Activated CD8-positive, alpha-beta T cell treated with anti-CD3 and anti-CD28 coated beads, Interleukin-2, amount 10 ng/mL, durations not matched to agents 7 days and 5 days (primary cell): ENCODE measurements around the gene NCOA3. TPM values are rescaled to one million over a fixed set of nuclear protein-coding genes. Genes with fewer than 3 reads are reported as not detected.
"Not testable (repeated sequence)": the region's sequence is repeated elsewhere in the genome, so short reads cannot be mapped to it uniquely, and the experiment has no call there.

Experiments used
- ATAC-seq: fragments of 150-1000 bp; cut with Tn5 transposase; one replicate; pipeline ENCODE4 v1.10.0; 2021; ENCODE audit warnings: moderate library complexity
- CTCF ChIA-PET: fragments of 350-600 bp; sonication (Branson Sonifier 250); formaldehyde crosslinking; loops from one replicate; lab custom pipeline; 2021; ENCODE audit warnings: antibody characterized with exemption; lab: Charles Lee
- POLR2A ChIA-PET: fragments of 350-600 bp; sonication (Branson Sonifier 250); formaldehyde crosslinking; loops from one replicate; lab custom pipeline; 2021; ENCODE audit warnings: antibody characterized with exemption; lab: Charles Lee
- DNase-seq: peaks from one replicate; pipeline ENCODE4 v3.0.0-alpha.2; 2020
- H3K27ac Mint-ChIP-seq: one replicate; pipeline ENCODE4 v1.8.0; 2021; ENCODE audit warnings: mild to moderate bottlenecking, mixed read lengths
- H3K27me3 Mint-ChIP-seq: one replicate; pipeline ENCODE4 v1.8.0; 2021; ENCODE audit warnings: low read depth, mixed read lengths
- H3K36me3 Mint-ChIP-seq: one replicate; pipeline ENCODE4 v1.8.0; 2021; ENCODE audit warnings: low read depth, mixed read lengths
- H3K4me1 Mint-ChIP-seq: one replicate; pipeline ENCODE4 v1.8.0; 2021; ENCODE audit warnings: low read depth, mixed read lengths
- H3K4me3 Mint-ChIP-seq: one replicate; pipeline ENCODE4 v1.8.0; 2021; ENCODE audit warnings: mild to moderate bottlenecking, mixed read lengths
- H3K9me3 Mint-ChIP-seq: one replicate; pipeline ENCODE4 v1.8.0; 2022; ENCODE audit warnings: mixed read lengths; ENCODE audit not compliant: insufficient read depth
- total RNA-seq, 2 experiments: library from RNA; stranded (reverse); gene quantifications; one replicate each; pipeline ENCODE4 v1.2.3, GENCODE V29; 2021

Gene NCOA3
- total RNA-seq, 2 experiments from 2014 or later: 57.4 to 60.1 TPM

DNA sequence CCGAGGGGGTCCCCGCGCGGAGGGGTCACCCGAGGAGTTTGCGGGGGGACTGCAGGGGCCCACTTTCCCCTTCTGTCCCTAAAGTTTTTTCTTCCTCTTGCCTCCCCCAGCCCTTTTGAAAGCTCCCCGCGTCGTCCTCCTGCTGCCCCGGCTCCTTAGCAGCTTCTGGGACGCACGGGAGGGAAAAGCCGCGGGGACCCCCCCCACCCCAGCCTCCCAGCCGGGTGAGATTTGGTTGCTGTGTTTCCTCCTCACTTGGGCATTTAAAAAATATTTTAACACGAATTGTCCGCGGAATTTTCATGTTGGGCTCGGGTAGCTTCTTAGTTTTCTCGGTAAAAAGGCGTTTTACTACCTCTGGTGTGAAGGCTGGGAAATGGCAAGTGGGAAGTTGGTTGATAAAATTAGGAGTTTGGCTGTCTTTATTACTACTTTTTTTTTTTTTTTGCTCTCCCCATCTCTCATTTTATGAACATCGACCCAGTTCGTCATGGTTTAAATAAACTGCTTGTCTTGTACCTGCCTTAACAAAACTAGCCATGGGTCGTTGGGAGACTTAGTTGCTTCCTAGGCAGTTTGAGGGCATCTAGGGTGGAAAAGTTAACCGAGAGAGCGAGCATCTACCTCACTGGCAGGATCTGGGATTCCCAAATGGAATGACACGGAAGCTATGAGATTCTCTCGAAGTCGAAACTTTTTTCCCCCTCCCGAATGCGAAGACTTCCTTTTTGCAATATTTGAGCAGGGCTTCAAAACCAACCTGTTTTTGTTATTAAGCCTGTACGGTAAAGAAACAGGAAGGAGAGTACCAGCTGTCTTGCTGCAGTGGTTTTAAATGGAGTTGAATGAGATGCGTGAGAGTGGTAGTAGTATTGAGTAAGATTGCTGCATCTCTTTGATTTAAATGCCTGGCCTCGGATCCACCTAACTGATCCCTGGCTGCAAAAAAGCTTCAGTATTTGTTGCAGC lies 868 bp downstream of the NCOA3 start:
- ATAC-seq (peak; percentile 40), DNase-seq (peak; percentile 58)
- peaks cover 52% of the 10 kb centered on the region for H3K4me1 Mint-ChIP-seq
- no peaks in the 10 kb centered on the region for H3K9me3 Mint-ChIP-seq
- peak overlapping the region; percentile 96 for H3K4me3 Mint-ChIP-seq
- POLR2A ChIA-PET: interaction anchor here (0.5 to 3.9 kb wide), 23 partner anchors 9 to 146 kb away, joined by 3 to 81 read pairs (median 4); partner anchors contain the start of gene ZMYND8
- H3K27me3 Mint-ChIP-seq: no peaks in the 10 kb centered on the region
- peak overlapping the region; percentile 96 for H3K27ac Mint-ChIP-seq
- CTCF ChIA-PET: interaction anchor here (0.7 to 4.0 kb wide), 18 partner anchors 9 to 300 kb away, joined by 3 to 33 read pairs (median 5); partner anchors contain the start of gene ZMYND8
- peaks cover 24% of the 10 kb centered on the region for H3K36me3 Mint-ChIP-seq

DNA sequence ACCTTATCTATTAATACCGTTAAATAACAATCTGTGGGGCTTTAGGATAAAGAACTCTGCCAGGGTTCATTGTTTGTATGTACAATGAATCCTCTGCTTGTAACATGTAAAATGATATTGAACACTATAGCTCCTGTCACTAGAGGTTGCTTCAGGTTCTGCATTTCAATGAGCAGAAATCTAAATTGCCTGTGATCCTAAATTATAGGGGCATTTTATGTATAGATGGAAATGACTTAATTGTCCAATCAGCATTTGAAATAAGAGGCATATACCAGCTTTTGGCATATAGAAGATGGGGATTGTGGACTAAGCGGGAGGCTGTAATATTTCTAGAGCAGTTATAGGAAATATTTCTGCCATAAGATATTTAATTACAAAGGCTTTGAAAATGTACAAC lies 2.0 kb downstream of the NCOA3 start:
- no peak for ATAC-seq
- peaks cover 59% of the 10 kb centered on the region for H3K4me1 Mint-ChIP-seq
- POLR2A ChIA-PET: interaction anchor here (0.8 to 3.9 kb wide), 5 partner anchors 16 to 147 kb away, joined by 3 to 81 read pairs (median 4); partner anchors contain the start of gene ZMYND8
- H3K4me3 Mint-ChIP-seq: peak overlapping the region; percentile 96
- H3K27ac Mint-ChIP-seq: peak overlapping the region; percentile 87
- H3K36me3 Mint-ChIP-seq: peaks cover 25% of the 10 kb centered on the region
- no peak for DNase-seq
- no peaks in the 10 kb centered on the region for H3K9me3 Mint-ChIP-seq
- no peaks in the 10 kb centered on the region for H3K27me3 Mint-ChIP-seq
- CTCF ChIA-PET: interaction anchor here (0.5 to 4.0 kb wide), 16 partner anchors 10 to 301 kb away, joined by 3 to 33 read pairs (median 4); no protein-coding TSS in a partner anchor

DNA sequence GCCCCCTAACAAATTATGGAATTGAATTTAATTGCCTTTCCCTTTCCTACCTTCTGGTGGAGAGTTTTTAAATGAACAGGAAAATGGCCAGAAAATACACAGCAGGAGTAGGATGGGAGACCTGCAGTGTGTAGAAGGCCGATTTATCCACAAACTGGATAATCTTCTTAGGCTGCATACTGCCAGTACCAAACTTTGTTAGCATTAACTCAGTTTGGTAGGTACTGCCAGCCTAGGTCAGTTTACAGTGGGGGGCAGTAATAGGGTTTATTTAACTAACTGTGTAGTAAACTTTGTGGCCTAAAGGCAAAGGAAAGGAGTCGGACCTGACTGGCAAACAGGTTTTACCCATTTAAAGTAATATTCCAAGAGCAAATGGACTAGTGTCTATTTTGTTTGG lies 4.6 kb downstream of the NCOA3 start:
- H3K36me3 Mint-ChIP-seq: peaks cover 41% of the 10 kb centered on the region
- H3K9me3 Mint-ChIP-seq: no peaks in the 10 kb centered on the region
- no peak overlapping the region for H3K4me3 Mint-ChIP-seq

DNA sequence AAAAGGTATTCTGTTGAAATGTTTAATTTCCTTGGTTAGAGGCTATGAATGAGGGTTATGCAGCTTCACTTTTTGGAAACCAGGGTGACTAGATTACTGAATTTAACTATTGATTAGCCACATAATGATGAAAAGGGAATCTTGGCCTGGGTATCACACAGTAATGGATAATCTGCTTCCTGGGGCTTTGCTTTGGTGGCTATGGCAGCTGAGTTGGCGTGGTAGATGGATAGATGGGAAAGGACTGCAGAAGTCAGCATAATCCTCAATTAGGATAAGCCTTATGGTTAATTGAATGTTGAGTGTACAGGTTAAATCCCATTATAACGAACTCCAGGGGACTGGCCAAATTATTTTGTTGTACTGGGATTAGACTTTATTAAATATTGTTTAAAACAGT lies 5.2 kb downstream of the NCOA3 start:
- POLR2A ChIA-PET: no interaction called here
- Mint-ChIP-seq H3K27ac (peak overlapping the region; percentile 14), H3K4me3 (no peak overlapping the region), H3K4me1 (peaks cover 66% of the 10 kb centered on the region), H3K9me3 (no peaks in the 10 kb centered on the region), H3K27me3 (no peaks in the 10 kb centered on the region), H3K36me3 (peaks cover 43% of the 10 kb centered on the region)
- no peak for DNase-seq
- CTCF ChIA-PET: interaction anchor here (1.2 to 2.9 kb wide), 6 partner anchors 20 to 123 kb away, joined by 3 to 20 read pairs (median 4); no protein-coding TSS in a partner anchor
- no peak for ATAC-seq

More for the DNA sequence above, 4.6 kb downstream of the NCOA3 start:
- ATAC-seq: no peak
- Mint-ChIP-seq H3K27me3 (no peaks in the 10 kb centered on the region), H3K4me1 (peaks cover 65% of the 10 kb centered on the region), H3K27ac (peak overlapping the region; percentile 57)
- DNase-seq: no peak
- ChIA-PET CTCF (interaction anchor here (1.2 to 2.0 kb wide), 4 partner anchors 19 to 114 kb away, joined by 3 to 5 read pairs (median 4); no protein-coding TSS in a partner anchor), POLR2A (no interaction called here)

DNA sequence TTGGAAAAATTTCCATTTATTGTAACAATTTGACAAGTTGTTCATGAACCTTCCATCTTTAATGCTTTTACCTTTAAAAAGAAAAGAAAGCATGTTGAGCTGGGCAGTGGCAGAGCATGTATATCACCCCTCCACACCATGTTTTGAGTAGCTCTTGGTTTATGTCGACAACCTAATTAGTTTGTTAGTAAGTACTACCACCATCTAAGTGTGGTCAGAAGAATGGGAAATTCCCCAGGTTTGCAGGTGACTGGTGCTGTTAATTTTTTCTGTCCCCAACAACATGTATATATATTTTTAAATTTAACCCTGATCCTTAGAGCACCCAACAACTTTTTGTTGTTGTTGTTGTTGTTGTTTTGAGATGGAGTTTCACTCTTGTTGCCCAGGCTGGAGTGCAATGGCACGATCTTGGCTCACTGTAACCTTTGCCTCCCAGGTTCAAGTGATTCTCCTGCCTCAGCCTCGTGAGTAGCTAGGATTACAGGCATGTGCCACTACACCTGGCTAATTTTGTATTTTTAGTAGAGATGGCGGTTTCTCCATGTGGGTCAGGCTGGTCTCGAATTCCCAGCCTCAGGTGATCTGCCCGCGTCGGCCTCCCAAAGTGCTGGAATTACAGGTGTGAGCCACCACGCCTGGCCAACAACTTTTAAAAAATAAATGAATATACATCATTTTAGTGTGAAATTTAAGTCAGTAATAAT lies 5.7 kb downstream of the NCOA3 start:
- CTCF ChIA-PET: interaction anchor here (0.8 to 2.9 kb wide), 6 partner anchors 20 to 123 kb away, joined by 3 to 20 read pairs (median 4); no protein-coding TSS in a partner anchor
- Mint-ChIP-seq H3K4me1 (peaks cover 68% of the 10 kb centered on the region), H3K27ac (peak overlapping the region; percentile 72), H3K36me3 (peaks cover 42% of the 10 kb centered on the region)
- not testable (repeated sequence) for H3K4me3 Mint-ChIP-seq, DNase-seq, H3K27me3 Mint-ChIP-seq, H3K9me3 Mint-ChIP-seq
- peak; percentile 37 for ATAC-seq
- POLR2A ChIA-PET: interaction anchor here (1.3 kb wide), 1 partner anchor 19 kb away, joined by 3 read pairs; no protein-coding TSS in a partner anchor

DNA sequence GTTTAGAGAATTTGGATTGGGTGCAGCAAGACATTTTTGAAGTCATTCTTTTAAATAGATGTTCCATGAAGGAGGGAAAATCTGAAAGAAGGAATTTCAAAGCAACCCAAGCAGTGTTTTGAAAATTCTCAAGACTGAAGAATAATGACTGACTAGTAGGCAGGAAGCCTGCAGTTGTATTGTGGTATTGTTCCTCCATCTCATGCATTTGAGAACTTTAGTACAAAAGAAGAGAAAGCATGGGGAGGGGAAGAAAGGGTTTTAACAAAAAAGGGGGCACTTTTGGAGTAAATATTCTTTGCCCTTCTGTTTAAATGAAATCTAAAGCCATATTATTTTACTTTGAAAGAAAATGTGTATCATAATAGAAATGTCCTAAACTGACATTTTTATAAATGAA lies 6.6 kb downstream of the NCOA3 start:
- H3K36me3 Mint-ChIP-seq: peaks cover 41% of the 10 kb centered on the region
- H3K27me3 Mint-ChIP-seq: no peaks in the 10 kb centered on the region
- ChIA-PET CTCF (interaction anchor here (0.8 to 2.9 kb wide), 9 partner anchors 11 to 312 kb away, joined by 3 to 20 read pairs (median 3); no protein-coding TSS in a partner anchor), POLR2A (interaction anchor here (1.2 to 1.5 kb wide), 3 partner anchors 20 to 21 kb away, joined by 3 to 5 read pairs (median 3); no protein-coding TSS in a partner anchor)
- DNase-seq (no peak), ATAC-seq (peak; percentile 50)
- peaks cover 69% of the 10 kb centered on the region for H3K4me1 Mint-ChIP-seq
- H3K4me3 Mint-ChIP-seq: peak overlapping the region; percentile 62
- no peaks in the 10 kb centered on the region for H3K9me3 Mint-ChIP-seq
- H3K27ac Mint-ChIP-seq: peak overlapping the region; percentile 83

DNA sequence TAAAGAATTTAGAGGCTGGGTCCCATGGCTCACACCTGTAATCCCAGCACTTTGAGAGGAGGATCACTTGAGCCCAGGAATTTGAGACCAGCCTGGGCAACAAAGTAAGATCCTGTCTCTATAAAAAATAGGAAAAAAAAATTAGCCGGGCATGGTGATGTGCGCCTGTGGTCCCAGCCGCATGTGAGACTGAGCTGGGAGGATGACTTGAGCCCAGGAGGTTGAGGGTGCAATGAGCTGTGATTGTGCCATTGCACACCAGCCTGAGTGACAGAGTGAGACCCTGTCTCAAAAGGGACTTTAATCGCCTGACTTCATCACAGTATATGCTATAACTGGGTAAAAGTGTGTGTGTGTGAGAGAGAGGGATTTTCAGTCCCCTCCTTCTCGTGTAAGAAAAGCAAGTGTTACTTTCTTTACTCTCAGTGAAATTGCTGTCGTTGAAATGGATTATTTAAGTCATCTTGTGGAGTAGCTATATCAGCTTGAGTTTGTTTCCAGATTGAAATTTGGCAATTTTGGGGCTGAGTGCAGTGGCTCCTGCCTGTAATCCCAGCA lies 7.5 kb downstream of the NCOA3 start:
- Mint-ChIP-seq H3K4me3 (peak overlapping the region; percentile 62), H3K27me3 (no peaks in the 10 kb centered on the region), H3K9me3 (no peaks in the 10 kb centered on the region), H3K27ac (peak overlapping the region; percentile 83), H3K36me3 (peaks cover 40% of the 10 kb centered on the region), H3K4me1 (peaks cover 66% of the 10 kb centered on the region)
- ChIA-PET CTCF (interaction anchor here (0.6 to 2.9 kb wide), 10 partner anchors 12 to 313 kb away, joined by 3 to 20 read pairs (median 4); no protein-coding TSS in a partner anchor), POLR2A (interaction anchor here (0.6 to 1.5 kb wide), 4 partner anchors 19 to 236 kb away, joined by 3 to 5 read pairs (median 4); no protein-coding TSS in a partner anchor)
- ATAC-seq (peak; percentile 32), DNase-seq (no peak)

DNA sequence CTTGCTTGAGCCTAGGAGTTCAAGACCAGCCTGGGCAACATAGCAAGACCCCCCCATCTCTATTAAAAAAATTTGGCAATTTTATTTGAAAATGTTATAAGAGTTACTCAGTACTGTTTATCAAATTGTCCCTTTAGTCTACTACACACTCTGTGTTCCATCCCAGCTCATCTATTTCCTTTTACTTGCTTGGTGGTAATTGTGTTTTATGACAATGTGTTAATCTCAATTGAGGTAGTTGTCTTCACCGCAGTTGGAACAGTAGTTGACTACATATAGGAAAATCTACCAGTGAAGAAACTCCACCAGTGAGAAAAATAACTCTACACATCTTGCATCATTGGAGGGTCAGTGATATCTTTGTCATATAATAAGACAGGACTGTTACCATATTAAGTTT lies 8.0 kb downstream of the NCOA3 start:
- no peaks in the 10 kb centered on the region for H3K27me3 Mint-ChIP-seq
- POLR2A ChIA-PET: interaction anchor here (0.6 to 0.7 kb wide), 2 partner anchors 126 to 236 kb away, joined by 3 to 4 read pairs; no protein-coding TSS in a partner anchor
- peak overlapping the region; percentile 62 for H3K27ac Mint-ChIP-seq
- no peak overlapping the region for H3K4me3 Mint-ChIP-seq
- peaks cover 63% of the 10 kb centered on the region for H3K4me1 Mint-ChIP-seq
- CTCF ChIA-PET: interaction anchor here (0.7 to 2.9 kb wide), 8 partner anchors 12 to 126 kb away, joined by 3 to 20 read pairs (median 4); no protein-coding TSS in a partner anchor
- H3K36me3 Mint-ChIP-seq: peaks cover 39% of the 10 kb centered on the region
- no peaks in the 10 kb centered on the region for H3K9me3 Mint-ChIP-seq
- ATAC-seq (peak; percentile 17), DNase-seq (no peak)

DNA sequence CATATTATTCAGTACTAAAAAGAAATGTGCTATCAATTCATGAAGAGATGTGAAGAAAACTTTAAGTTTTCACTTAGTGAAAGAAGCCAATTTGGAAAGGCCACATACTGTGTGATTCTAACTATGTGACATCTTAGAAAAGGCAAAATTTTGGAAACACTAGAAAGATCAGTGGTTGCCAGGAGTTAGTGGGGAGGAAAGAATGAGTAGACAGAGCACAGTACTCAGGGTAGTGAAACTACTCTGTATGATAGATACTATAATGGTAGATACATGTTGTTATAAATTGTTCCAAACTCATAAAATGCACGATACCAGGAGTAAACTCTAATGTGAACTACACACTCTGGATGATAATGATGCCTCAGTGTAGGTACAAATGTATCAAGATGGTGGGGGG lies 14.2 kb downstream of the NCOA3 start:
- peaks cover 56% of the 10 kb centered on the region for H3K36me3 Mint-ChIP-seq
- peak; percentile 45 for ATAC-seq
- DNase-seq: no peak
- no peak overlapping the region for H3K27ac Mint-ChIP-seq
- H3K9me3 Mint-ChIP-seq: peaks cover 14% of the 10 kb centered on the region
- no peak overlapping the region for H3K4me3 Mint-ChIP-seq
- peaks cover 26% of the 10 kb centered on the region for H3K4me1 Mint-ChIP-seq
- H3K27me3 Mint-ChIP-seq: no peaks in the 10 kb centered on the region
- ChIA-PET POLR2A (no interaction called here), CTCF (interaction anchor here (1.0 kb wide), 1 partner anchor 117 kb away, joined by 3 read pairs; no protein-coding TSS in a partner anchor)

DNA sequence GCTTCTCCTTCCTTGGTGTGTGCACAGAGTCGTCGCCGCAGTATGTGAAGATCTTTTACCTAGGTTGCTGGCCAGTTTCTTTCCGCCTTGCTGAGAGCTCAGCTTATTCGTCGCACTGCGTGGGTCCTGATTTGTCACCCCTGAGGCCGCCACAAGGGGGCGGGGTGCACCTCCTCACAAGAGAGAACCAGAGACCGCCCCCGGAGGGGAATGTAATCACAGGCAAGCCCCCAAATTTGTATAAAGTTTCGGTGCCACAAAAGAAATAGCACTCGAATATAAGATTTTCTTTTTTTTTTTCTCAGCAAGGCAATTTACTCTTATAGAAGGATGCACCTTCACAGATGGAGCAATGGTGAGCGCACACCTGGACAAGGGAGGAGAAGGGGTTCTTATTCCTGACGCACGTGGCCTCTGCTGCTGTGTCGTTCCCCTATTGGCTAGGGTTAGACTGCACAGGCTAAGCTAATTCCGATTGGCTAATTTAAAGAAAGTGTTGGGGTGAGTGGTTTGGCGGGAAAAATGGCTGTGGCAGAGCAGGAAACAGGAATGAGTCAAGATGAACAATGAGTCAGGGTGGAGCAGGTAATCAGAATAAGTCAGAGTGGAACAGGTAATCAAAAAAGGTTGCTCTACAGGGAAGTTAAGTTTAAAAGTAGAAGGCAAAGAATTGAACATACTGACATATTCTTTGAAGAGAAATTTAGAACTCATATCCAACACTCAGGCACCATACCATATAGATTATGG lies 19.5 kb downstream of the NCOA3 start:
- peaks cover 23% of the 10 kb centered on the region for H3K4me1 Mint-ChIP-seq
- DNase-seq: no peak
- H3K4me3 Mint-ChIP-seq: no peak overlapping the region
- peaks cover 24% of the 10 kb centered on the region for H3K9me3 Mint-ChIP-seq
- H3K27ac Mint-ChIP-seq: no peak overlapping the region
- POLR2A ChIA-PET: no interaction called here
- peaks cover 64% of the 10 kb centered on the region for H3K36me3 Mint-ChIP-seq
- CTCF ChIA-PET: interaction anchor here (1.2 kb wide), 1 partner anchor 99 kb away, joined by 3 read pairs; no protein-coding TSS in a partner anchor
- H3K27me3 Mint-ChIP-seq: no peaks in the 10 kb centered on the region
- no peak for ATAC-seq
